GM21515 (cell line): Measurements from ENCODE around the gene MME.

Source experiments
- ATAC-seq: cut with Tn5 transposase; IDR thresholded peaks from one replicate; pipeline ENCODE4 v1.9.1; 2021; ENCODE audit not compliant: unreplicated experiment

MME gene

GRCh38 chr3:155079746-155080487 is at the start of gene MME:
TSS of gene MME (plus strand) at chr3:155080319. CDS start at chr3:155084168, 3,849 bp downstream.
- no peak for ATAC-seq

GRCh38 chr3:155031186-155031585 is 48.9 kb upstream of the MME start:
- ATAC-seq: no peak

GRCh38 chr3:155032918-155033317 is 47.2 kb upstream of the MME start:
- ATAC-seq: no peak

GRCh38 chr3:155034786-155035185 is 45.3 kb upstream of the MME start:
- ATAC-seq: no peak

- ATAC-seq: no peak
These were observed 44.6 kb upstream of the MME start for GRCh38 chr3:155035553-155035952.

- no peak for ATAC-seq
These were observed 42.5 kb upstream of the MME start for GRCh38 chr3:155037508-155038202.

- no peak for ATAC-seq
These were observed 41.9 kb upstream of the MME start for GRCh38 chr3:155038203-155038554.

GRCh38 chr3:155046935-155047334 is 33.2 kb upstream of the MME start:
- no peak for ATAC-seq

GRCh38 chr3:155047672-155048071 is 32.4 kb upstream of the MME start:
- ATAC-seq: no peak

GRCh38 chr3:155049959-155050358 is 30.2 kb upstream of the MME start:
- no peak for ATAC-seq

- no peak for ATAC-seq
These were observed 27.6 kb upstream of the MME start for GRCh38 chr3:155052470-155052869.

GRCh38 chr3:155053756-155054155 is 26.4 kb upstream of the MME start:
- no peak for ATAC-seq

GRCh38 chr3:155064920-155065319 is 15.2 kb upstream of the MME start:
- no peak for ATAC-seq

- no peak for ATAC-seq
These were observed 14.6 kb upstream of the MME start for GRCh38 chr3:155065537-155065936.

GRCh38 chr3:155069729-155070128 is 10.4 kb upstream of the MME start:
- no peak for ATAC-seq

- no peak for ATAC-seq
These were observed 9.8 kb upstream of the MME start for GRCh38 chr3:155070316-155070715.

GRCh38 chr3:155070932-155071387 is 9.2 kb upstream of the MME start:
- no peak for ATAC-seq

GRCh38 chr3:155075200-155075599 is 4.9 kb upstream of the MME start:
- ATAC-seq: no peak

GRCh38 chr3:155076888-155077287 is 3.2 kb upstream of the MME start:
- no peak for ATAC-seq

GRCh38 chr3:155078711-155079467 is 1.2 kb upstream of the MME start:
- no peak for ATAC-seq

GRCh38 chr3:155079468-155079745 is 712 bp upstream of the MME start:
- ATAC-seq: no peak

GRCh38 chr3:155080692-155081091 is 573 bp downstream of the MME start:
- no peak for ATAC-seq
